ENCODE measurements around the gene PCMTD2.

- TF ChIP-seq, protein P1, sequence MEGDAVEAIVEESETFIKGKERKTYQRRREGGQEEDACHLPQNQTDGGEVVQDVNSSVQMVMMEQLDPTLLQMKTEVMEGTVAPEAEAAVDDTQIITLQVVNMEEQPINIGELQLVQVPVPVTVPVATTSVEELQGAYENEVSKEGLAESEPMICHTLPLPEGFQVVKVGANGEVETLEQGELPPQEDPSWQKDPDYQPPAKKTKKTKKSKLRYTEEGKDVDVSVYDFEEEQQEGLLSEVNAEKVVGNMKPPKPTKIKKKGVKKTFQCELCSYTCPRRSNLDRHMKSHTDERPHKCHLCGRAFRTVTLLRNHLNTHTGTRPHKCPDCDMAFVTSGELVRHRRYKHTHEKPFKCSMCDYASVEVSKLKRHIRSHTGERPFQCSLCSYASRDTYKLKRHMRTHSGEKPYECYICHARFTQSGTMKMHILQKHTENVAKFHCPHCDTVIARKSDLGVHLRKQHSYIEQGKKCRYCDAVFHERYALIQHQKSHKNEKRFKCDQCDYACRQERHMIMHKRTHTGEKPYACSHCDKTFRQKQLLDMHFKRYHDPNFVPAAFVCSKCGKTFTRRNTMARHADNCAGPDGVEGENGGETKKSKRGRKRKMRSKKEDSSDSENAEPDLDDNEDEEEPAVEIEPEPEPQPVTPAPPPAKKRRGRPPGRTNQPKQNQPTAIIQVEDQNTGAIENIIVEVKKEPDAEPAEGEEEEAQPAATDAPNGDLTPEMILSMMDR (conservative IDR thresholded peaks at IDR 0.05; ENCODE audit: low read depth, low read length), result no peak
- TF ChIP-seq EZH2 (IDR thresholded peaks at IDR 0.05; ENCODE audit: borderline replicate concordance, low read depth, low read length, poor library complexity, severe bottlenecking), result no peak
These were observed 22.8 kb upstream of the PCMTD2 start for GRCh38 chr20:64232794-64233193.
